Neuronal stem cell (in vitro differentiated cells): ENCODE data around the gene GAS7.

Source experiments
- DNase-seq: peaks from one replicate; pipeline ENCODE4 v3.0.0-alpha.2; 2013; ENCODE audit warnings: low spot score
- H2AFZ ChIP-seq: one replicate; pipeline ENCODE4 v1.6.1; 2013; ENCODE audit warnings: mild to moderate bottlenecking, low read length, inconsistent platforms
- H2AK5ac ChIP-seq: 2 replicates; pipeline ENCODE4 v1.6.1; 2013; ENCODE audit warnings: low read depth, mild to moderate bottlenecking, inconsistent platforms, low read length, moderate library complexity, mixed read lengths
- H2BK120ac ChIP-seq: 2 replicates; pipeline ENCODE4 v1.6.1; 2013; ENCODE audit warnings: low read depth, mild to moderate bottlenecking, inconsistent platforms, low read length, moderate library complexity, mixed read lengths
- H2BK12ac ChIP-seq: one replicate; pipeline ENCODE4 v1.6.1; 2013; ENCODE audit warnings: low read length, inconsistent platforms
- H2BK15ac ChIP-seq: 2 replicates; pipeline ENCODE4 v1.6.1; 2013; ENCODE audit warnings: mild to moderate bottlenecking, low read length, inconsistent platforms, mixed read lengths
- H2BK5ac ChIP-seq: one replicate; pipeline ENCODE4 v1.6.1; 2013; ENCODE audit warnings: inconsistent platforms, mild to moderate bottlenecking, low read length, moderate library complexity
- H3K14ac ChIP-seq: one replicate; pipeline ENCODE4 v1.6.1; 2013; ENCODE audit warnings: low read length, inconsistent platforms
- H3K18ac ChIP-seq: 2 replicates; pipeline ENCODE4 v1.6.1; 2013; ENCODE audit warnings: low read length, inconsistent platforms
- H3K23ac ChIP-seq: 2 replicates; pipeline ENCODE4 v1.6.1; 2013; ENCODE audit warnings: low read depth, mild to moderate bottlenecking, mixed read lengths, low read length, inconsistent platforms; ENCODE audit not compliant: poor library complexity
- H3K27ac ChIP-seq: replicated peaks from 3 replicates; pipeline ENCODE4 v1.5.1; 2013; ENCODE audit warnings: low read length, inconsistent platforms
- H3K27me3 ChIP-seq, 3 experiments: 2 replicates each; pipeline ENCODE4 v1.6.1; 2013; ENCODE audit warnings: low read length in 3 of 3, mild to moderate bottlenecking in 2 of 3, inconsistent platforms in 1 of 3, low read depth in 1 of 3, mixed read lengths in 1 of 3, moderate library complexity in 1 of 3; ENCODE audit not compliant: control insufficient read depth in 3 of 3, insufficient read depth in 3 of 3
- H3K36me3 ChIP-seq, 2 donors: replicated peaks in 1 of 2; 2 replicates each; pipeline ENCODE4 v1.6.1; 2013; ENCODE audit warnings: low read length in 2 of 2; ENCODE audit not compliant: control insufficient read depth in 2 of 2, insufficient read depth in 2 of 2
- H3K4ac ChIP-seq: 2 replicates; pipeline ENCODE4 v1.6.1; 2013; ENCODE audit warnings: inconsistent platforms, mild to moderate bottlenecking, low read length, moderate library complexity
- H3K4me1 ChIP-seq, 2 donors: 1 replicate in 1 of 2; 2 replicates in 1 of 2; pipeline ENCODE4 v1.6.1; 2013; ENCODE audit warnings: low read length in 2 of 2, low read depth in 1 of 2; ENCODE audit not compliant: control insufficient read depth in 2 of 2, insufficient read depth in 1 of 2
- H3K4me2 ChIP-seq: one replicate; pipeline ENCODE4 v1.6.1; 2013; ENCODE audit warnings: mild to moderate bottlenecking, low read length, inconsistent platforms; ENCODE audit not compliant: insufficient read depth, poor library complexity, severe bottlenecking
- H3K4me3 ChIP-seq, 2 donors: 2 replicates each; pipeline ENCODE4 v1.5.1; 2013; ENCODE audit warnings: low read length in 2 of 2, mild to moderate bottlenecking in 2 of 2, inconsistent platforms in 1 of 2, moderate library complexity in 1 of 2
- H3K79me1 ChIP-seq: one replicate; pipeline ENCODE4 v1.6.1; 2013; ENCODE audit warnings: low read depth, mild to moderate bottlenecking, inconsistent platforms, low read length, moderate library complexity
- H3K9ac ChIP-seq: one replicate; pipeline ENCODE4 v1.6.1; 2013; ENCODE audit warnings: mild to moderate bottlenecking, low read depth, low read length, inconsistent platforms; ENCODE audit not compliant: poor library complexity
- H3K9me3 ChIP-seq, 2 donors: replicated peaks in 1 of 2; 2 replicates each; pipeline versions ENCODE3 to v1.6.1; 2013; ENCODE audit warnings: low read length in 2 of 2, mild to moderate bottlenecking in 2 of 2, inconsistent platforms in 1 of 2, low read depth in 1 of 2, mixed read lengths in 1 of 2, moderate library complexity in 1 of 2; ENCODE audit not compliant: control insufficient read depth in 2 of 2, insufficient read depth in 1 of 2
- H4K8ac ChIP-seq: one replicate; pipeline ENCODE4 v1.6.1; 2013; ENCODE audit warnings: low read depth, mild to moderate bottlenecking, inconsistent platforms, low read length, moderate library complexity
- H4K91ac ChIP-seq: one replicate; pipeline ENCODE4 v1.6.1; 2013; ENCODE audit warnings: low read length, low read depth, mild to moderate bottlenecking, inconsistent platforms; ENCODE audit not compliant: poor library complexity
- WGBS, 2 donors: extraction: QIAGEN DNeasy Blood & Tissue Kit; methylation state at CpG; one replicate each; pipeline ENCODE4 v1.1.7; 2013; ENCODE audit warnings: missing lambda C conversion rate in 2 of 2, mixed read lengths in 1 of 2; ENCODE audit not compliant: insufficient read length in 2 of 2, insufficient replicate concordance in 1 of 2; ENCODE audit errors: extremely low coverage in 2 of 2; 5-methylcytosine and 5-hydroxymethylcytosine counted together

GAS7 gene

DNA sequence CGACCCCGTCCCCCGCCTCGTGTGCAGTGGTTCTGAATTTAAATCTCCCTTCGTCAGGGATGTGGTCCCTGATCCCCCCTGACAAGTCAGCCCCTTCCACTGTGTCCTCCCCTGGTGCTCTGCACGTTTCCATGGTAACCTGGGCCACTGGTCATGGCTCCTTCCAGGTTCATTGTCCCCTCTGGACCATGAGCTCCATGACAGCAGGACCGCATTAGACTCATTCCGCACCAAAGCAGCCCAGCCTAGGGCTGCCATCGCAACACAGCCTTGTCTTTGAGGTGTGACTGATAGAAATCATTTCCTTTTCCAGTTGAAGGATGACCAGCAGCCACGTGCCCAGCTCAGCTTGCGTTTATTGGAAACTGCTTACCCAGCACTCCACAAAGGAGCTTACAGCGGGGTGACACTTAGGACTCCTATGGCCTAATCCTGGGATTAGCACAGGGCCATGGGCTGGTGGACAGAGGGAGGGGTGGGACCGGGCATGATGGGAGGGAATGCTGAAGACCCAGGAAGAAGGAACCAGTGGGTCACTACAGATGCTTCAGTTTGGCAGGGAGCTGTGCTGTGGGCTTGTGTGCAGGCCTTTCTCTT lies 300.9 kb downstream of the GAS7 start:
- H3K27ac ChIP-seq = no peak overlapping the region
- no peaks in the 10 kb centered on the region for H3K36me3 ChIP-seq
- H4K91ac ChIP-seq = no peak overlapping the region
- no CpG with 5 or more reads among the region's 13 CpGs for WGBS, 2 donors
- H2BK12ac ChIP-seq = no peak overlapping the region
- no peak overlapping the region for H3K14ac ChIP-seq
- H3K18ac ChIP-seq = no peak overlapping the region
- no peak overlapping the region for H4K8ac ChIP-seq
- no peak overlapping the region for H3K9ac ChIP-seq
- H3K27me3 ChIP-seq = no peaks in the 10 kb centered on the region
- no peak overlapping the region for H2BK5ac ChIP-seq
- no peaks in the 10 kb centered on the region for H3K79me1 ChIP-seq
- no peak overlapping the region for H3K4ac ChIP-seq
- H3K4me2 ChIP-seq = no peak overlapping the region
- H2AK5ac ChIP-seq = no peak overlapping the region
- no peak overlapping the region for H3K4me3 ChIP-seq
- peaks cover 0 to 2% of the 10 kb centered on the region in 2 donors for H3K9me3 ChIP-seq
- DNase-seq = no peak
- no peak overlapping the region for H3K23ac ChIP-seq
- H2BK120ac ChIP-seq = no peak overlapping the region
- H2AFZ ChIP-seq = no peak overlapping the region
- H3K4me1 ChIP-seq = peaks cover 0 to 15% of the 10 kb centered on the region in 2 donors
- no peak overlapping the region for H2BK15ac ChIP-seq

DNA sequence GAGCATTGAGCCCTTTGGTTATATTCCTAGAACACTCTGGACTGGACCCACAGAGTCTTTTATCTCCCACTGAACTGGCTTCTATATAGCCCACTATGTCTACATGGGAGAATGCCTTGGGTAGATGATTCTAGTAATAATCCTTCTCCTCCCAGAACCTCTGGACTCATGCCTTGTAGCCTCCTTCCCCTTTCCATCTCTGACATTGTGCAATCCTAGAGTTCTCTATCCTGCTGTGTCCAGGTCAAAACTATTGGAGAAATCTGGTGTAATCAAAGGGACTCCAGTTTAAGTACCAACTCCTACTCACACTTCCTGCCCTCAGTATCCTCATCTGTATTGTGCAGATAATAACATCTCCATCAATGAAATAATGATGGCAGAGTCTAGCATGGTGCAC lies 302.5 kb downstream of the GAS7 start:
- no peak overlapping the region for H2BK5ac ChIP-seq
- no peak overlapping the region for H2BK15ac ChIP-seq
- no peak overlapping the region for H2BK120ac ChIP-seq
- H3K18ac ChIP-seq = no peak overlapping the region
- no peak for DNase-seq
- H2AFZ ChIP-seq = no peak overlapping the region
- peaks cover 0 to 8% of the 10 kb centered on the region in 2 donors for H3K4me1 ChIP-seq
- no peak overlapping the region for H2AK5ac ChIP-seq
- H3K14ac ChIP-seq = no peak overlapping the region
- no peak overlapping the region for H3K4ac ChIP-seq
- no peak overlapping the region for H3K4me3 ChIP-seq
- no peaks in the 10 kb centered on the region for H3K79me1 ChIP-seq
- H3K4me2 ChIP-seq = no peak overlapping the region
- no peak overlapping the region for H3K23ac ChIP-seq
- H3K9ac ChIP-seq = no peak overlapping the region
- H3K27me3 ChIP-seq = no peaks in the 10 kb centered on the region
- H3K36me3 ChIP-seq = no peaks in the 10 kb centered on the region
- peaks cover 0 to 2% of the 10 kb centered on the region in 2 donors for H3K9me3 ChIP-seq
- H2BK12ac ChIP-seq = no peak overlapping the region
- no peak overlapping the region for H4K91ac ChIP-seq
- no peak overlapping the region for H4K8ac ChIP-seq
- H3K27ac ChIP-seq = no peak overlapping the region

DNA sequence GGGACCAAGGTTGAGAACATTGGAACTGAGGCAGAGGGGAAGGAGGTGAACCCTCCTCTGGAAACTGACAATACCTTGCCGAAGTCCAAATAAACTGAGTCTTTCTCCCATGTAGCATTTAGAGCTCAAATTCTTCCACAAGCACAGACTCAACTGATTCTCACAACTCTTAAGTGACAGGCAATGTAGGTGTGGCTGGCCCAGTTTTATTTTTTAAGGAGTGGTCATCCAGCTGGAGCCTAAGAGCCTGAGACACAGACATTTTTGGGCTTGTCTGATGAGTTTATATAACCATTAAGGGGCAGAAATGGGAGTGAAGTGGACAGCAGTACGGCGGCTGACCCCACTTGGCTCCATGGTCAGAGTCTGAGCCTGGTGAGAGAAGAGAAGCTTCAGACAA lies 304.2 kb downstream of the GAS7 start:
- Histone ChIP-seq H3K79me1 (no peaks in the 10 kb centered on the region), H3K4me1 (peaks cover 0 to 5% of the 10 kb centered on the region in 2 donors), H3K9me3 (peaks cover 0 to 2% of the 10 kb centered on the region in 2 donors), H2BK5ac (no peak overlapping the region), H3K4me2 (no peak overlapping the region), H3K23ac (no peak overlapping the region), H2BK120ac (no peak overlapping the region), H3K18ac (no peak overlapping the region), H3K14ac (no peak overlapping the region), H2BK12ac (no peak overlapping the region), H3K4ac (no peak overlapping the region), H4K91ac (no peak overlapping the region), H3K36me3 (no peaks in the 10 kb centered on the region), H3K27ac (no peak overlapping the region), H3K9ac (no peak overlapping the region), H2AFZ (no peak overlapping the region), H2AK5ac (no peak overlapping the region), H3K4me3 (no peak overlapping the region), H4K8ac (no peak overlapping the region), H3K27me3 (no peaks in the 10 kb centered on the region), H2BK15ac (no peak overlapping the region)
- no peak for DNase-seq
- no CpG with 5 or more reads among the region's 3 CpGs for WGBS, 2 donors

DNA sequence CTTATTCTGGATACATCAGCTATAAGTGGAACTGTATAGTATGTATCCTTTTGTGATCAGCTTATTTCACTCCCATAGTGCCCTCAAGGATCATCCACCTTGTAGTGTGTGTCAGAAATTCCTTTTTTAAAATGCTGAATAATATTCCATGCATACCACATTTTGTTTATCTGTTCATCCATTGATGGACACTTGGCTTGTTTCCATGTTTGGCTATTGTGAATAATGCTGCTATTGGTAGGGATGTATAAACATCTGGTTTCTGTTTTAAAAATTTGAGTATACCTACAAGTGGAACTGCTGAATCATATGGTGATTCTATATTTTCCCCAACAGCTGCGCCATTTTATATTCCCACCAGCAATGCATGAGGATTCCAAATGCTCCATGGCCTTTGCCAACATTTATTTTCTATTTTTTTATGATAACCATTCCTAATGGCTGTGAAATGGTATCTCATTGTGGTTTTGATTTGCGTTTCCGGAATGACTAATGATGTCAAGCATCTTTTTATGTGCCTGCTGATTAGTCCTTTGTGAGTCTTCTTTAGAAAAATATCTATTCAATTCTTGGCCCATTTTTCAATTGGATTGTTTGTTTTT lies 304.9 kb downstream of the GAS7 start:
- WGBS, 2 donors = no CpG with 5 or more reads among the region's 3 CpGs
- H2BK15ac ChIP-seq = no peak overlapping the region

More for the DNA sequence above, 304.9 kb downstream of the GAS7 start:
- DNase-seq = no peak
- H2BK5ac ChIP-seq = no peak overlapping the region
- H4K8ac ChIP-seq = no peak overlapping the region
- H2BK12ac ChIP-seq = no peak overlapping the region
- H3K18ac ChIP-seq = no peak overlapping the region
- no peak overlapping the region for H2AK5ac ChIP-seq
- H3K27me3 ChIP-seq = no peaks in the 10 kb centered on the region
- no peak overlapping the region for H3K4ac ChIP-seq
- no peak overlapping the region for H3K14ac ChIP-seq
- no peak overlapping the region for H3K23ac ChIP-seq
- H3K27ac ChIP-seq = no peak overlapping the region
- H3K4me3 ChIP-seq = no peak overlapping the region
- no peaks in the 10 kb centered on the region for H3K79me1 ChIP-seq
- no peak overlapping the region for H3K4me2 ChIP-seq
- peaks cover 0 to 2% of the 10 kb centered on the region in 2 donors for H3K9me3 ChIP-seq
- H3K36me3 ChIP-seq = no peaks in the 10 kb centered on the region
- no peak overlapping the region for H2AFZ ChIP-seq
- H2BK120ac ChIP-seq = no peak overlapping the region
- no peak overlapping the region for H3K9ac ChIP-seq
- H4K91ac ChIP-seq = no peak overlapping the region
- peaks cover 0 to 5% of the 10 kb centered on the region in 2 donors for H3K4me1 ChIP-seq
